K562 (cell line): ENCODE results near the gene NYAP1. TPM values are rescaled to one million over a fixed set of nuclear protein-coding genes. Genes with fewer than 3 reads are reported as not detected.

ENCODE experiments used
- ATAC-seq: fragments of 200-7000 bp; cut with Tn5 transposase; 3 replicates; pipeline ENCODE4 v1.9.1; 2020; ENCODE audit warnings: moderate library complexity
- BruUV-seq: library from RNA; stranded (reverse); fragments of 400-500 nt; replicated peaks from 2 replicates; lab custom pipeline; 2021; lab: Mats Ljungman, UMichigan
- CTCF ChIA-PET: fragments of 300-600 bp; formaldehyde crosslinking; extraction: SDS; loops from one replicate; lab custom pipeline; 2021; ENCODE audit warnings: low intra/inter-chr PET ratio; lab: Yijun Ruan, JAX
- POLR2A ChIA-PET: fragments of 300-600, 350-650 bp; sonication (Branson Sonifier 250); formaldehyde crosslinking; extraction: SDS; loops from one replicate; lab custom pipeline; 2021; ENCODE audit warnings: antibody characterized with exemption, inconsistent platforms; lab: Yijun Ruan, JAX
- DNase-seq, 4 experiments: peaks; one replicate each; pipeline versions ENCODE4 v3.0.0 to v3.0.0-alpha.2; 2011 to 2018; ENCODE audit warnings: low spot score in 3 of 4, mixed read lengths in 3 of 4; ENCODE audit errors: extremely low read depth in 1 of 4
- FAIRE-seq: peaks from 2 replicates; lab custom pipeline; 2011; peaks lifted over from hg19 to GRCh38; lab: Jason Lieb, UNC
- H2AFZ ChIP-seq: 2 replicates; pipeline ENCODE4 v1.6.0; 2011; ENCODE audit warnings: low read depth, low read length, control low read depth, inconsistent platforms
- H3K27ac ChIP-seq: fragments of 200-600 bp; 3 replicates; pipeline ENCODE4 v1.8.0; 2011; ENCODE audit warnings: low read depth, mild to moderate bottlenecking, control low read depth, inconsistent platforms, low read length, moderate library complexity, mixed read lengths; ENCODE audit errors: extremely low read depth
- H3K27me3 ChIP-seq, 2 experiments: fragments of 300-600 bp in 1 of 2; 2 replicates in 1 of 2; 3 replicates in 1 of 2; pipeline versions ENCODE4 v1.6.0 to v1.8.0; 2011; ENCODE audit warnings: inconsistent platforms in 2 of 2, low read length in 2 of 2, mild to moderate bottlenecking in 1 of 2, mixed read lengths in 1 of 2, moderate library complexity in 1 of 2; ENCODE audit not compliant: control insufficient read depth in 2 of 2, insufficient read depth in 2 of 2
- H3K36me3 ChIP-seq: fragments of 300-600 bp; 3 replicates; pipeline ENCODE4 v1.8.0; 2011; ENCODE audit warnings: mild to moderate bottlenecking, low read length, inconsistent platforms; ENCODE audit not compliant: control insufficient read depth, insufficient read depth
- H3K4me1 ChIP-seq, 2 experiments: fragments of 200-600 bp in 1 of 2; replicated peaks in 1 of 2; 2 replicates in 1 of 2; 3 replicates in 1 of 2; pipeline versions ENCODE4 v1.5.1 to v1.8.0; 2011; ENCODE audit warnings: inconsistent platforms in 2 of 2, low read length in 2 of 2, mild to moderate bottlenecking in 1 of 2, mixed read lengths in 1 of 2, moderate library complexity in 1 of 2; ENCODE audit not compliant: control insufficient read depth in 2 of 2, insufficient read depth in 2 of 2
- H3K4me2 ChIP-seq: 2 replicates; pipeline ENCODE4 v1.6.1; 2011; ENCODE audit warnings: low read length, control low read depth, inconsistent platforms, mixed read lengths; ENCODE audit not compliant: insufficient read depth
- H3K4me3 ChIP-seq: fragments of 200-600 bp; sonication (generic), shearing (Covaris generic); 2 replicates; pipeline ENCODE4 v1.5.1; 2016; ENCODE audit warnings: control low read depth, inconsistent platforms
- H3K79me2 ChIP-seq: fragments of 200-600 bp; 3 replicates; pipeline ENCODE4 v1.8.0; 2011; ENCODE audit warnings: low read length, inconsistent platforms; ENCODE audit not compliant: control insufficient read depth, insufficient read depth
- H3K9ac ChIP-seq, 2 experiments: 2 replicates each; pipeline versions ENCODE4 v1.6.0 to v1.6.1; 2011; ENCODE audit warnings: low read depth in 2 of 2, low read length in 2 of 2, control low read depth in 1 of 2, inconsistent platforms in 1 of 2, mild to moderate bottlenecking in 1 of 2, mixed read lengths in 1 of 2; ENCODE audit not compliant: insufficient read depth in 1 of 2
- H3K9me1 ChIP-seq: one replicate; pipeline ENCODE4 v1.6.0; 2011; ENCODE audit warnings: inconsistent platforms, mild to moderate bottlenecking, low read length, moderate library complexity; ENCODE audit not compliant: control insufficient read depth, insufficient read depth
- H3K9me3 ChIP-seq: replicated peaks from 2 replicates; pipeline ENCODE4 v1.5.1; 2011; ENCODE audit warnings: low read depth, low read length, inconsistent platforms; ENCODE audit not compliant: control insufficient read depth, insufficient read depth
- H4K20me1 ChIP-seq: replicated peaks from 2 replicates; pipeline ENCODE4 v1.6.1; 2011; ENCODE audit warnings: low read length, inconsistent platforms, mixed read lengths; ENCODE audit not compliant: control insufficient read depth, insufficient read depth
- DACH1 ChIP-seq: fragments of 450-650 bp; IDR thresholded peaks from 2 replicates; pipeline ENCODE4 v1.6.1; 2018; ENCODE audit not compliant: partially characterized antibody
- DMBX1 ChIP-seq: fragments of 250-450 bp; sonication (Bioruptor Pico); IDR thresholded peaks from 2 replicates; pipeline ENCODE4 v1.8.0; 2022; ENCODE audit warnings: inconsistent platforms, mild to moderate bottlenecking, moderate library complexity, borderline replicate concordance
- ELF1 ChIP-seq: fragments of 200-800 bp; sonication (Bioruptor generic); IDR thresholded peaks from 2 replicates; pipeline ENCODE4 v1.6.1; 2016; ENCODE audit warnings: missing genetic modification characterization, missing compliant biosample characterization
- MYBL2 ChIP-seq, 2 experiments: fragments of 450-650 bp in 1 of 2; sonication (generic) in 1 of 2; formaldehyde crosslinking in 1 of 2; IDR thresholded peaks; 2 replicates each; pipeline versions ENCODE4 v1.6.1 to v1.8.1; 2017 to 2022; ENCODE audit warnings: borderline replicate concordance in 1 of 2, inconsistent platforms in 1 of 2, low read depth in 1 of 2, mild to moderate bottlenecking in 1 of 2, missing genetic modification reagents in 1 of 2, moderate library complexity in 1 of 2
- POLR2G ChIP-seq: fragments of 200-400 bp; formaldehyde crosslinking; IDR thresholded peaks from 2 replicates; pipeline ENCODE4 v1.6.1; 2017; ENCODE audit warnings: low read depth, mild to moderate bottlenecking, antibody characterized with exemption, low read length, moderate library complexity
- RBFOX2 ChIP-seq: fragments of 200-400 bp; formaldehyde crosslinking; IDR thresholded peaks from 2 replicates; pipeline ENCODE4 v1.6.1; 2017; ENCODE audit warnings: low read depth, mild to moderate bottlenecking, low read length, moderate library complexity
- RBM14 ChIP-seq: fragments of 200-400 bp; formaldehyde crosslinking; IDR thresholded peaks from 2 replicates; pipeline ENCODE4 v1.6.1; 2018; ENCODE audit warnings: low read depth, mild to moderate bottlenecking, low read length, moderate library complexity, borderline replicate concordance; ENCODE audit not compliant: insufficient read depth
- RBM17 ChIP-seq: fragments of 200-400 bp; formaldehyde crosslinking; IDR thresholded peaks from 2 replicates; pipeline ENCODE4 v1.6.1; 2017; ENCODE audit warnings: low read depth, mild to moderate bottlenecking, low read length, borderline replicate concordance
- RHOXF2B ChIP-seq: fragments of 250-450 bp; sonication (Bioruptor Pico); conservative IDR thresholded peaks from 2 replicates; pipeline ENCODE4 v1.5.1; 2021
- TCF7 ChIP-seq: sonication (generic); IDR thresholded peaks from 2 replicates; pipeline ENCODE4 v1.6.1; 2016; ENCODE audit warnings: antibody characterized with exemption, borderline replicate concordance
- TRIM24 ChIP-seq, 2 experiments: fragments of 450-650 bp; IDR thresholded peaks; 2 replicates each; pipeline ENCODE4 v1.6.1; 2016
- ZNF263 ChIP-seq: sonication (generic); formaldehyde crosslinking; IDR thresholded peaks from 2 replicates; pipeline ENCODE4 v1.8.0; 2022; ENCODE audit warnings: mild to moderate bottlenecking, missing genetic modification reagents, borderline replicate concordance
- ZNF57 ChIP-seq: fragments of 450-650 bp; formaldehyde crosslinking; IDR thresholded peaks from 2 replicates; pipeline ENCODE4 v1.4.0; 2020; ENCODE audit warnings: mild to moderate bottlenecking, moderate library complexity
- WGBS: fragments of 100-300 bp; shearing (Covaris generic); methylation state at CpG from one replicate; pipeline ENCODE4 v1.1.6; 2016; ENCODE audit warnings: low coverage, mixed read lengths; ENCODE audit not compliant: insufficient coverage; ENCODE audit errors: missing lambda C conversion rate; 5-methylcytosine and 5-hydroxymethylcytosine counted together
- in situ Hi-C: fragments of 300-500 bp; cut with MboI; formaldehyde crosslinking; loops from 4 replicates; pipeline ENCODE4 v1.15.0; 2018; ENCODE audit warnings: inconsistent platforms, mixed read lengths
- intact Hi-C: fragments of 100-400 bp; cut with micrococcal nuclease; formaldehyde crosslinking; loops from 2 replicates; pipeline ENCODE4 v1.14.2; 2022
- polyA plus RNA-seq, 8 experiments: library from polyadenylated mRNA; depleted of rRNA in 4 of 8; stranded (reverse) in 5 of 8; unstranded in 3 of 8; fragments of >200 nt; fragmentation: Nextera tagmentation in 2 of 8; fragmentation: Illumina TruSeq in 1 of 8; extraction: Ambion mirVana in 2 of 8; extraction: Trizol in 1 of 8; gene quantifications; 2 replicates each; pipeline versions ENCODE4 v1.2.1 to v1.2.3, GENCODE V29; 2011 to 2014; ENCODE audit warnings: inconsistent platforms in 1 of 8, missing spikeins in 1 of 8
- total RNA-seq, 7 experiments: library from RNA; depleted of rRNA in 6 of 7; stranded (reverse); fragments of >200 nt in 6 of 7; fragmentation: Illumina TruSeq in 2 of 7; extraction: Trizol in 2 of 7; gene quantifications; 2 replicates each; pipeline versions ENCODE4 v1.2.1 to v1.2.3, GENCODE V29; 2011 to 2021; ENCODE audit warnings: low replicate concordance in 1 of 7
- TF ChIP-seq, protein P1 (sequence below), 2 experiments: IDR thresholded peaks; 2 replicates each; pipeline ENCODE4 v1.6.1; 2011; ENCODE audit warnings: borderline replicate concordance in 1 of 2, control low read depth in 1 of 2, low read depth in 1 of 2, low read length in 1 of 2, mild to moderate bottlenecking in 1 of 2, mixed read lengths in 1 of 2, moderate library complexity in 1 of 2; ENCODE audit not compliant: insufficient read depth in 1 of 2, insufficient read length in 1 of 2, poor library complexity in 1 of 2, severe bottlenecking in 1 of 2; ENCODE audit errors: extremely low read depth in 1 of 2
- TF ChIP-seq, protein P2 (sequence below): fragments of 450-650 bp; IDR thresholded peaks from 2 replicates; pipeline ENCODE4 v1.6.1; 2016; ENCODE audit warnings: antibody characterized with exemption

Gene NYAP1
- total and polyA plus RNA-seq, 9 of the 15 experiments (the other 6 are each of a cell fraction or from before 2014, with no cell fraction given) = 0.11 to 0.88 (median 0.22) TPM; not detected in 2

DNA sequence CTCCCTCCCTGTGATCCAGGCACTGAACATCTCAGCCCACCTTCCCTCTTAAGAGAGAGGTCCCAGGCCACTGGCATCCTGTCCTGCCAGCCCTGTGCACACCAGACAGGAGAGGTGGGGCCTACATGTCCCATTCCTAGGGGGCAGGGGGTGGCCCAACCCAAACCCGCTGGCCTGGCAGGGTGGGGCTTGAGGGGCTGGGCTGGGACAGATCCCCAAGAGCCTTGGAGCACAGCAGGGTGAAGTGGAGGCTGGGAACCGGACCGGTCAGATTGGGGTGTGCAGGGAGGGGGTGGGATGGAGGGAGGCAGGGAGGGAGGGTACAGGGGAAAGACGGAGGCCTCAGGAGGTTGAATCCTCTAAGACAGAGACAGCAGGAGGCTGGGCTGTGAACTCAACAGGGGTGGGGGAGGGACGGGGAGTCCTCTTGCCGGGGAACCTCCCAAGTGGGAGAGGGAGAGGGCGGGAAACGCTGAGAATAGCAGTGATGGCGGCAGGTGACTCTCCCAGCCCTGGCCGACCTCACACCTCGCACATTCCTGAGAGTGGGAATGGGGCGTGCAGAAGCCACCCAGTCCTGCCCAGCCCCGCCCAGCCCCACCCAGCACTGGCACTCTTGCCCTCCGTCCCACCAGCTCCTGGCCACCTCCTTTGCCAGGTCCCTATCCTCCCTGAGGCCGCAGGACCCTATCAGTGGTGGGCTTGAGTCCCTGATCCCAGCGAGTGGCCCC is 11.4 kb upstream of the NYAP1 start:
- ATAC-seq = no peak

More for the DNA sequence above, 11.4 kb upstream of the NYAP1 start:
- Histone ChIP-seq H3K27ac (peak overlapping the region; percentile 77), H3K4me3 (no peak overlapping the region), H3K79me2 (peaks cover 42% of the 10 kb centered on the region), H3K9ac (peak overlapping the region in 1 of 2 experiments; percentile 77; a peak in 3 of 4 replicates), H3K36me3 (peaks cover 82% of the 10 kb centered on the region), H3K9me1 (peaks cover 6% of the 10 kb centered on the region), H3K9me3 (no peaks in the 10 kb centered on the region), H3K4me2 (peak overlapping the region; percentile 67), H3K27me3 (no peaks in the 10 kb centered on the region), H2AFZ (no peak overlapping the region; the same call in 1 of the 2 replicates), H3K4me1 (peaks cover 40 to 67% of the 10 kb centered on the region in 2 experiments), H4K20me1 (peaks cover 19% of the 10 kb centered on the region)
- no peak for TF ChIP-seq RHOXF2B (CRISPR knock-in tag)
- TF ChIP-seq, protein P1, sequence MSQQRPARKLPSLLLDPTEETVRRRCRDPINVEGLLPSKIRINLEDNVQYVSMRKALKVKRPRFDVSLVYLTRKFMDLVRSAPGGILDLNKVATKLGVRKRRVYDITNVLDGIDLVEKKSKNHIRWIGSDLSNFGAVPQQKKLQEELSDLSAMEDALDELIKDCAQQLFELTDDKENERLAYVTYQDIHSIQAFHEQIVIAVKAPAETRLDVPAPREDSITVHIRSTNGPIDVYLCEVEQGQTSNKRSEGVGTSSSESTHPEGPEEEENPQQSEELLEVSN (IDR thresholded peaks at IDR 0.05; ENCODE audit: borderline replicate concordance in 1 of 2, extremely low read depth in 1 of 2, insufficient read depth in 1 of 2, insufficient read length in 1 of 2, low read depth in 1 of 2, low read length in 1 of 2, poor library complexity in 1 of 2, severe bottlenecking in 1 of 2) = peak in 1 of 2 experiments; percentile 63
- TF ChIP-seq RBM14 = no peak
- TF ChIP-seq, protein P2, sequence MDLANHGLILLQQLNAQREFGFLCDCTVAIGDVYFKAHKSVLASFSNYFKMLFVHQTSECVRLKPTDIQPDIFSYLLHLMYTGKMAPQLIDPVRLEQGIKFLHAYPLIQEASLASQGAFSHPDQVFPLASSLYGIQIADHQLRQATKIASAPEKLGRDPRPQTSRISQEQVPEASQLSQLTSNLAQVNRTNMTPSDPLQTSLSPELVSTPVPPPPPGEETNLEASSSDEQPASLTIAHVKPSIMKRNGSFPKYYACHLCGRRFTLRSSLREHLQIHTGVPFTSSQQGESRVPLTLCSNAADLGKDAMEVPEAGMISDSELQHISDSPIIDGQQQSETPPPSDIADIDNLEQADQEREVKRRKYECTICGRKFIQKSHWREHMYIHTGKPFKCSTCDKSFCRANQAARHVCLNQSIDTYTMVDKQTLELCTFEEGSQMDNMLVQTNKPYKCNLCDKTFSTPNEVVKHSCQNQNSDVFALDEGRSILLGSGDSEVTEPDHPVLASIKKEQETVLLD = no peak
- TF ChIP-seq MYBL2 (IDR thresholded peaks at IDR 0.05; ENCODE audit: low read depth) = no peak
- TF ChIP-seq MYBL2 (CRISPR knock-in tag; IDR thresholded peaks at IDR 0.05; ENCODE audit: borderline replicate concordance) = no peak
- no peak for TF ChIP-seq RBM17
- no peak for TF ChIP-seq TRIM24 (IDR thresholded peaks at IDR 0.05)
- peak; percentile 34 for TF ChIP-seq RBFOX2
- TF ChIP-seq DACH1 = no peak
- TF ChIP-seq ZNF263 (CRISPR knock-in tag) = 0 out of 2 replicates have a peak, but pooled peaks have one; percentile 16
- 0 out of 2 replicates have a peak, but pooled peaks have one; percentile 15 for TF ChIP-seq POLR2G
- no peak for TF ChIP-seq ELF1
- no peak for TF ChIP-seq DMBX1 (CRISPR knock-in tag)
- TF ChIP-seq TCF7 = no peak
- no peak for TF ChIP-seq ZNF57
- no TSS peak for BruUV-seq
- intact Hi-C loops (no loop called here), in situ Hi-C loops (loop anchor here (25.0 kb wide), 1 partner anchor 90 kb away; the partner anchor contains the start of gene SAP25)
- CTCF ChIA-PET = no interaction called here
- WGBS = 58% methylated on average over 8 of the region's 16 CpGs
- POLR2A ChIA-PET = interaction anchor here (0.6 to 0.9 kb wide), 2 partner anchors 135 to 356 kb away, joined by 4 read pairs; no protein-coding TSS in a partner anchor
- DNase-seq (peak in 2 of 4 experiments; percentile 56), FAIRE-seq (no peak)
